HG03457 (cell line): ENCODE data around the gene MZT1.

Source experiments
- ATAC-seq: cut with Tn5 transposase; IDR thresholded peaks from one replicate; pipeline ENCODE4 v1.9.1; 2021; ENCODE audit warnings: moderate number of reproducible peaks; ENCODE audit not compliant: unreplicated experiment

The MZT1 gene

GRCh38 chr13:72686766-72687165, 40.7 kb downstream of the MZT1 start:
- no peak for ATAC-seq

DNA sequence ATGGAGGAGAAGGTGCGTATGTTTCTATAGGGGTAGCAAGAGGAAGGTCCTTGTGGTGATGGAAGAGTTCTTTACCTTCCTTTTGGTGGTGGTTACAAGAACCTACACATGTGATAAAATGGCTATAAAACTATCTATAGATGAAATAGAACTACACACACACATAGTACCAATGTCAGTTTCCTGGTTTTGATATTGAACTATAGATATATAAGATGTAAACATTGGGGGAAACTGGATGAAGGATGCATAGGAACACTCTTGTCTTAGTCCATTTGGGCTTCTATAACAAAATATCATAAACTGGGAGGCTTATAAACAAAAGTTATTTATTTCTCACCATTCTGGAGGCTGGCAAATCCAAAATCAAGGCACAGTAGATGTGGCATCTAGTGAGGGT, 47.1 kb downstream of the MZT1 start:
- no peak for ATAC-seq

DNA sequence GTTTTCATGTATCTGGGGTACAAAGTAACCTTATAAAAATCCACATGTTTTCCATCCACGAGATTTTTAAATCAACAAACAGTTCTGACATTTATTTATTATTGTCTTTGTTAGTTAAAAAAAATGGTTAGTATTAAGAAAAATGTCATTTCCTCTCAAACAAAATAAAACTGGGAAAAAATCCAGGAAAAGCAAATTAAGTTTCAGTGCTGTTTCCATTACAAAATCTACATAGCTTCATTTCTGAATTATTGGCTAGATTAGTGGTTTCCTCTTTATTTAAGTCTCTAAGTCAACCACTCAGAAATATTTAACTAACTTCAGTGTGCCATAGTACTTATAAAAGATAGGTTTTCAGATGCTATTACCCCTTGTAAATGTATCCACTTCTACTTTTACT, 49.1 kb downstream of the MZT1 start:
- no peak for ATAC-seq

DNA sequence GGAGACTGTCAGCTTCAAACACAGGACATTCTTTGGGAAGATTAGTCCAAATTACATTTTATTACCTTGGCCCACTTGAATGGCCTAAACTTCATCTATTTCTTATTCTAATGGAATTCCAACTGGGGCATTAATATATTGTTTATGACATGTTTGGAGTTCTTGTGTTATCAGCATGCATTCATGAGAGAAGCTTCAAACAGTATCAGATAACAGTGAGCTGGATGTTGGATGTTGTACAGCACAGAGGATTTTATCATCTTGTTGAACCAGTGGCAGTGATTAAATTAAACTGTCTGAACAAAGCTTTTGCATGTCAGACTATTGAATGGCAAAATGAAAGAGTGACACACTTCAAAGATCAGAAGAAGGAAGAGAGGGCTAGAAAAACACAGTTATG, 50.0 kb downstream of the MZT1 start:
- no peak for ATAC-seq

DNA sequence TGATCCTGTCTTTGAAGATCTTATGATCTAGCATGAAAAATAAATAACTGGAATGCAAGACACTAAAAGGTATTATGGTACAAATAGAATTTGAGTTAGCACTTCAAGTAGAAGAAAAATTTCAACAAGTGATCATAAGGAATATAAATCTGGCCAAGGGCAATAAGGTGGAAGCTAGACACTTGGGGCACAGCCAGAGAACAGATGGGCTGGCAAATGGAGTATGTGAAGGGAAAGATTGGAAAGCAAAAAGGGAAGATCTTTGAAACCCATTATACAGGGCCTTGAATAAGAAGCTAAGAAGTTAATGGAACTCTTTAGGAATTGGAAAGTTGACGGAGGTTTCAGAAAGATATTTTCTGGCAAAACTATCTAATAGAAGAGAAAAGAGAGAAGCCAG, 61.0 kb downstream of the MZT1 start:
- ATAC-seq, result no peak

GRCh38 chr13:72662548-72662947, 64.9 kb downstream of the MZT1 start:
- no peak for ATAC-seq
